HepG2 (cell line): ENCODE measurements around the gene MS4A10. TPM values are rescaled to one million over a fixed set of nuclear protein-coding genes. Genes with fewer than 3 reads are reported as not detected.

Experiments
- BATF2 ChIP-seq: sonication (generic); formaldehyde crosslinking; IDR thresholded peaks from 2 replicates; pipeline ENCODE4 v1.8.0; 2022; ENCODE audit warnings: mild to moderate bottlenecking, missing genetic modification reagents, moderate library complexity
- CBX5 ChIP-seq: sonication (generic); formaldehyde crosslinking; IDR thresholded peaks from 2 replicates; pipeline ENCODE4 v1.4.0; 2020; ENCODE audit warnings: missing genetic modification reagents, borderline replicate concordance
- CHD2 ChIP-seq: IDR thresholded peaks from 2 replicates; pipeline ENCODE4 v1.6.1; 2011; ENCODE audit warnings: low read depth, low read length, improper control_type of control experiment
- ELF1 ChIP-seq: sonication (generic); formaldehyde crosslinking; IDR thresholded peaks from 2 replicates; pipeline ENCODE4 v1.4.0; 2020; ENCODE audit warnings: missing genetic modification reagents
- KIAA2018 ChIP-seq: sonication (generic); formaldehyde crosslinking; IDR thresholded peaks from 2 replicates; pipeline ENCODE4 v1.5.0; 2020; ENCODE audit warnings: mild to moderate bottlenecking, missing genetic modification reagents, borderline replicate concordance
- NR3C1 ChIP-seq: sonication (generic); formaldehyde crosslinking; IDR thresholded peaks from 2 replicates; pipeline ENCODE4 v1.4.0; 2020; ENCODE audit warnings: missing genetic modification reagents
- RAD21 ChIP-seq: fragments of 450-650 bp; formaldehyde crosslinking; IDR thresholded peaks from 2 replicates; pipeline ENCODE4 v1.5.0; 2020; ENCODE audit warnings: mild to moderate bottlenecking
- RBM39 ChIP-seq: fragments of 200-400 bp; formaldehyde crosslinking; IDR thresholded peaks from one replicate; pipeline ENCODE4 v1.6.1; 2018; ENCODE audit warnings: antibody characterized with exemption, mild to moderate bottlenecking, low read depth, low read length; ENCODE audit not compliant: poor library complexity, severe bottlenecking
- SALL1 ChIP-seq: sonication (generic); formaldehyde crosslinking; IDR thresholded peaks from 2 replicates; pipeline ENCODE4 v1.8.0; 2022; ENCODE audit warnings: mild to moderate bottlenecking, missing genetic modification reagents
- SMAD3 ChIP-seq: sonication (generic); formaldehyde crosslinking; IDR thresholded peaks from 2 replicates; pipeline ENCODE4 v1.4.0; 2020; ENCODE audit warnings: missing genetic modification reagents
- SRSF4 ChIP-seq: fragments of 200-400 bp; formaldehyde crosslinking; IDR thresholded peaks from one replicate; pipeline ENCODE4 v1.6.1; 2018; ENCODE audit warnings: mild to moderate bottlenecking, low read depth, low read length, moderate library complexity; ENCODE audit not compliant: poor library complexity, severe bottlenecking
- TCF7L2 ChIP-seq: IDR thresholded peaks from 2 replicates; pipeline ENCODE4 v1.6.1; 2011; ENCODE audit warnings: mild to moderate bottlenecking, low read depth, low read length, moderate library complexity
- ZBTB38 ChIP-seq: sonication (generic); formaldehyde crosslinking; IDR thresholded peaks from 2 replicates; pipeline ENCODE4 v1.5.1; 2020; ENCODE audit warnings: mild to moderate bottlenecking, missing genetic modification reagents
- ZBTB42 ChIP-seq: sonication (generic); formaldehyde crosslinking; IDR thresholded peaks from 2 replicates; pipeline ENCODE4 v1.5.0; 2020; ENCODE audit warnings: mild to moderate bottlenecking, missing genetic modification reagents
- ZBTB7A ChIP-seq: sonication (generic); formaldehyde crosslinking; IDR thresholded peaks from 2 replicates; pipeline ENCODE4 v1.8.0; 2022; ENCODE audit warnings: mild to moderate bottlenecking, missing genetic modification reagents
- ZMYM2 ChIP-seq: sonication (generic); formaldehyde crosslinking; IDR thresholded peaks from 2 replicates; pipeline ENCODE4 v1.8.0; 2022; ENCODE audit warnings: mild to moderate bottlenecking, missing genetic modification reagents
- ZNF274 ChIP-seq: sonication (generic); formaldehyde crosslinking; IDR thresholded peaks from 2 replicates; pipeline ENCODE4 v1.5.1; 2020; ENCODE audit warnings: mild to moderate bottlenecking, missing genetic modification reagents
- ZNF326 ChIP-seq: sonication (generic); formaldehyde crosslinking; IDR thresholded peaks from 2 replicates; pipeline ENCODE4 v1.4.0; 2020; ENCODE audit warnings: missing genetic modification reagents, borderline replicate concordance
- ZNF33A ChIP-seq: sonication (generic); formaldehyde crosslinking; IDR thresholded peaks from 2 replicates; pipeline ENCODE4 v1.5.1; 2020; ENCODE audit warnings: missing genetic modification reagents, mild to moderate bottlenecking, moderate library complexity, borderline replicate concordance
- ZNF354B ChIP-seq: sonication (generic); formaldehyde crosslinking; IDR thresholded peaks from 2 replicates; pipeline ENCODE4 v1.8.0; 2022; ENCODE audit warnings: mild to moderate bottlenecking, missing genetic modification reagents
- ZNF737 ChIP-seq: sonication (generic); formaldehyde crosslinking; IDR thresholded peaks from 2 replicates; pipeline ENCODE4 v1.5.0; 2020; ENCODE audit warnings: missing genetic modification reagents, mild to moderate bottlenecking, borderline replicate concordance
- polyA plus RNA-seq, 8 experiments: library from polyadenylated mRNA; depleted of rRNA in 3 of 8; stranded (reverse) in 7 of 8; unstranded in 1 of 8; fragments of >200 nt; fragmentation: Illumina TruSeq in 4 of 8; extraction: Trizol in 4 of 8; gene quantifications; 2 replicates each; pipeline versions ENCODE4 v1.2.1 to v1.2.3, GENCODE V29; 2011 to 2016; ENCODE audit warnings: low read depth in 4 of 8, missing spikeins in 1 of 8, mixed read lengths in 1 of 8; ENCODE audit not compliant: insufficient read depth in 1 of 8
- total RNA-seq, 5 experiments: library from RNA; depleted of rRNA; stranded (reverse); fragments of >200 nt; fragmentation: Illumina TruSeq; extraction: Trizol; gene quantifications; 2 replicates each; pipeline ENCODE4 v1.2.3, GENCODE V29; 2016; ENCODE audit warnings: low read depth in 1 of 5

MS4A10 gene
- total and polyA plus RNA-seq, 2 of the 13 experiments (the other 11 are each of a cell fraction or from before 2014, with no cell fraction given), result not detected

- TF ChIP-seq ZNF33A (CRISPR knock-in tag), result 0 out of 2 replicates have a peak, but pooled peaks have one; percentile 37
- TF ChIP-seq KIAA2018 (CRISPR knock-in tag), result 0 out of 2 replicates have a peak, but pooled peaks have one; percentile 37
- no peak; the same call in 1 of the 2 replicates for TF ChIP-seq ZNF737
- TF ChIP-seq SMAD3 (CRISPR knock-in tag), result peak; percentile 81; the same call in 1 of the 2 replicates
- peak; percentile 23; the same call in 1 of the 2 replicates for TF ChIP-seq ZMYM2 (CRISPR knock-in tag)
- no peak for TF ChIP-seq ZNF354B
- peak; percentile 73 for TF ChIP-seq RBM39
- TF ChIP-seq ZBTB42, result peak; percentile 71; the same call in 1 of the 2 replicates
- no peak for TF ChIP-seq ZNF326 (CRISPR knock-in tag)
- 0 out of 2 replicates have a peak, but pooled peaks have one; percentile 12 for TF ChIP-seq BATF2
- 0 out of 2 replicates have a peak, but pooled peaks have one; percentile 37 for TF ChIP-seq ZBTB38 (CRISPR knock-in tag)
- no peak for TF ChIP-seq NR3C1 (CRISPR knock-in tag)
- TF ChIP-seq ELF1 (CRISPR knock-in tag), result peak; percentile 83
- no peak for TF ChIP-seq SRSF4
- TF ChIP-seq TCF7L2, result no peak
- TF ChIP-seq RAD21 (CRISPR knock-in tag), result 0 out of 2 replicates have a peak, but pooled peaks have one; percentile 44
- TF ChIP-seq CBX5, result peak; percentile 50; the same call in 1 of the 2 replicates
- TF ChIP-seq ZNF274 (CRISPR knock-in tag), result peak; percentile 79; the same call in 1 of the 2 replicates
- TF ChIP-seq ZBTB7A, result no peak
- TF ChIP-seq SALL1, result peak; percentile 96
- TF ChIP-seq CHD2, result peak; percentile 31; the same call in 1 of the 2 replicates
Observed at GRCh38 chr11:60841797-60842667, 56.9 kb downstream of the MS4A10 start, which contains the start of gene CCDC86 (continued).
